ENCODE data around the gene CLRN2.

The CLRN2 gene

GRCh38 chr4:17489123-17489522 lies 25.8 kb upstream of the CLRN2 start:
- H3K4me1 ChIP-seq (ENCODE audit: control insufficient read depth, insufficient read depth, low read length, poor library complexity, severe bottlenecking): no peaks in the 10 kb centered on the region
- no peak overlapping the region for H3K4me3 ChIP-seq (ENCODE audit: insufficient read depth, low read depth, low read length, poor library complexity, severe bottlenecking)
- no peaks in the 10 kb centered on the region for H3K9me3 ChIP-seq (ENCODE audit: control insufficient read depth, low read length)
- H3K36me3 ChIP-seq (ENCODE audit: control insufficient read depth, insufficient read depth, low read length): peaks cover 44% of the 10 kb centered on the region
- DNase-seq: no peak
- H3K27me3 ChIP-seq (replicated peaks; ENCODE audit: control insufficient read depth, insufficient read depth, low read length, poor library complexity, severe bottlenecking): no peaks in the 10 kb centered on the region
- no peak overlapping the region for H3K27ac ChIP-seq (ENCODE audit: insufficient read depth, low read length, poor library complexity, severe bottlenecking)

GRCh38 chr4:17489721-17490120 lies 25.2 kb upstream of the CLRN2 start:
- Histone ChIP-seq H3K4me3 (ENCODE audit: insufficient read depth, low read depth, low read length, poor library complexity, severe bottlenecking) (no peak overlapping the region), H3K36me3 (ENCODE audit: control insufficient read depth, insufficient read depth, low read length) (peaks cover 48% of the 10 kb centered on the region)

GRCh38 chr4:17490575-17491059 lies 24.3 kb upstream of the CLRN2 start:
- Histone ChIP-seq H3K9me3 (ENCODE audit: control insufficient read depth, low read length) (no peaks in the 10 kb centered on the region), H3K27me3 (replicated peaks; ENCODE audit: control insufficient read depth, insufficient read depth, low read length, poor library complexity, severe bottlenecking) (no peaks in the 10 kb centered on the region), H3K4me1 (ENCODE audit: control insufficient read depth, insufficient read depth, low read length, poor library complexity, severe bottlenecking) (no peaks in the 10 kb centered on the region), H3K27ac (ENCODE audit: insufficient read depth, low read length, poor library complexity, severe bottlenecking) (no peak overlapping the region), H3K36me3 (ENCODE audit: control insufficient read depth, insufficient read depth, low read length) (peaks cover 55% of the 10 kb centered on the region), H3K4me3 (ENCODE audit: insufficient read depth, low read depth, low read length, poor library complexity, severe bottlenecking) (no peak overlapping the region)
- no peak for DNase-seq

More at GRCh38 chr4:17489721-17490120, 25.2 kb upstream of the CLRN2 start:
- Histone ChIP-seq H3K27ac (ENCODE audit: insufficient read depth, low read length, poor library complexity, severe bottlenecking) (no peak overlapping the region), H3K27me3 (replicated peaks; ENCODE audit: control insufficient read depth, insufficient read depth, low read length, poor library complexity, severe bottlenecking) (no peaks in the 10 kb centered on the region), H3K9me3 (ENCODE audit: control insufficient read depth, low read length) (no peaks in the 10 kb centered on the region), H3K4me1 (ENCODE audit: control insufficient read depth, insufficient read depth, low read length, poor library complexity, severe bottlenecking) (no peaks in the 10 kb centered on the region)
- DNase-seq: no peak

- Histone ChIP-seq H3K27me3 (replicated peaks; ENCODE audit: control insufficient read depth, insufficient read depth, low read length, poor library complexity, severe bottlenecking) (no peaks in the 10 kb centered on the region), H3K36me3 (ENCODE audit: control insufficient read depth, insufficient read depth, low read length) (peaks cover 52% of the 10 kb centered on the region), H3K4me3 (ENCODE audit: insufficient read depth, low read depth, low read length, poor library complexity, severe bottlenecking) (no peak overlapping the region), H3K4me1 (ENCODE audit: control insufficient read depth, insufficient read depth, low read length, poor library complexity, severe bottlenecking) (no peaks in the 10 kb centered on the region), H3K27ac (ENCODE audit: insufficient read depth, low read length, poor library complexity, severe bottlenecking) (no peak overlapping the region), H3K9me3 (ENCODE audit: control insufficient read depth, low read length) (no peaks in the 10 kb centered on the region)
- no peak for DNase-seq
Measured at GRCh38 chr4:17491196-17491595, 23.8 kb upstream of the CLRN2 start.

- H3K27me3 ChIP-seq (replicated peaks; ENCODE audit: control insufficient read depth, insufficient read depth, low read length, poor library complexity, severe bottlenecking): no peaks in the 10 kb centered on the region
- H3K4me1 ChIP-seq (ENCODE audit: control insufficient read depth, insufficient read depth, low read length, poor library complexity, severe bottlenecking): no peaks in the 10 kb centered on the region
- no peak for DNase-seq
- H3K4me3 ChIP-seq (ENCODE audit: insufficient read depth, low read depth, low read length, poor library complexity, severe bottlenecking): no peak overlapping the region
- H3K27ac ChIP-seq (ENCODE audit: insufficient read depth, low read length, poor library complexity, severe bottlenecking): no peak overlapping the region
- H3K36me3 ChIP-seq (ENCODE audit: control insufficient read depth, insufficient read depth, low read length): peaks cover 51% of the 10 kb centered on the region
- H3K9me3 ChIP-seq (ENCODE audit: control insufficient read depth, low read length): no peaks in the 10 kb centered on the region
Measured at GRCh38 chr4:17492058-17492741, 22.8 kb upstream of the CLRN2 start.

DNA sequence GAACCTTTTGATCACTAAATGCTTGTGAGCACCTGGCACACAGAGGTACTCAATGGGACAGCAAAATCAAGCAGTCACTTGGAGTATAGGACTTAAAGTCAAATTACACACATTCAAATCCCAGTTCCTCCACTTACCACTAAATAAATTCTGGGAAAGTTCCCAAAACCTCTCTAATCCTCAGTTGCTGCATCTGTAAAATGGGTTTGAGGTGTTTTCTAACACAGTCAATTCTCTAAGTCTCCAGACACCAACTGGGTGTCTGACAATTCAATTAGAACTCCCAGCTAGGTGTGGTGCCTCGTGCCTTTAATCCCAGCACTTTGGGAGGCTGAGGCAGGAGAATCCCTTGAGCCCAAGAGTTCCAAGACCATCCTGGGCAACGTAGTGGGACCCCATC lies 22.1 kb upstream of the CLRN2 start:
- Histone ChIP-seq H3K4me1 (ENCODE audit: control insufficient read depth, insufficient read depth, low read length, poor library complexity, severe bottlenecking) (no peaks in the 10 kb centered on the region), H3K27me3 (replicated peaks; ENCODE audit: control insufficient read depth, insufficient read depth, low read length, poor library complexity, severe bottlenecking) (no peaks in the 10 kb centered on the region), H3K27ac (ENCODE audit: insufficient read depth, low read length, poor library complexity, severe bottlenecking) (no peak overlapping the region), H3K36me3 (ENCODE audit: control insufficient read depth, insufficient read depth, low read length) (peaks cover 52% of the 10 kb centered on the region), H3K9me3 (ENCODE audit: control insufficient read depth, low read length) (no peaks in the 10 kb centered on the region), H3K4me3 (ENCODE audit: insufficient read depth, low read depth, low read length, poor library complexity, severe bottlenecking) (no peak overlapping the region)
- DNase-seq: no peak

- no peak for DNase-seq
Measured at GRCh38 chr4:17493619-17494018, 21.3 kb upstream of the CLRN2 start.

DNA sequence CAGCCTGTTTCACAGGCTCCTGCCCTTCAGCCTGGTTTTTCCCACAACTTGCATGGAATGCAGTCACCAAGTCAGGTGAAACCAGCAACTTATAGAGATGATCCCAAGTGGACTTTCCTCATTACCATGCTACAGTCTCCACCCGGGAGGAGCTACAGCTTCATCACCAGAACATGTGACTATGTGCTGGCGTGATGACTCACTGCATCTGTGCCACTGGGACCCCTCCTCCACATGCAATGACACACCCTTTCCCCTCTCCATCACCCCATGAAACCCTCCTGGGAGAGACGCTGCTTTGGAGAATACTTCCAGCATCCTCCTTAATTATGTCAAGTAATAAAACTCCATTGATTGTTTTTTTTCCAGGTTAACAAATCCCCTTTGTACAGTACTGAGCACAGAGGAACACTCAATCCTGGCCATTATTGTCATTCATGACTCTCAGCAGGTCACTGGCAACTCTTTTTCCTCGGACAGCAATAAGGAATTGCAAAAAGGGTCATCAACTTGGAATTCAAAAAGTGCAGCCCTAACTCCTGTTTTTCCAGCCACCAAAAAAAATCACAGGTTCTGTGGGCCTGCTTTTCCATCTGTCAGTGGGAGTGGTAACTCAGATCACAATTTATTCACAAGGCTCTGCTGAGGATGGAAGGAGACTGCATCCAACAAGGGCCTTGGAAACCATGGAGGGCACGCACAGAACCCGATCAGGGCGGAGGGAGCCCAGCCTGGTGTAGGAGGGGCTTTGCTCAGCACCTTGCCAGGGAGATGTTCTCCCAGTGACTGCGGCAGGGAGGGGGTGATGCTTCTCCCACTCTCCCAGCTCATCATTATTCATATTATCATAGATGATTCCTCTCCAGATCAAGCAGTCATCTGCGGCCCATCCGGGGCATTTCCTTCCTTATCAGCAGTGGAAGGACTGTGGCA lies 20.4 kb upstream of the CLRN2 start:
- no peak overlapping the region for H3K4me3 ChIP-seq (ENCODE audit: insufficient read depth, low read depth, low read length, poor library complexity, severe bottlenecking)
- H3K9me3 ChIP-seq (ENCODE audit: control insufficient read depth, low read length): no peaks in the 10 kb centered on the region
- no peaks in the 10 kb centered on the region for H3K27me3 ChIP-seq (replicated peaks; ENCODE audit: control insufficient read depth, insufficient read depth, low read length, poor library complexity, severe bottlenecking)
- DNase-seq: no peak
- peaks cover 51% of the 10 kb centered on the region for H3K36me3 ChIP-seq (ENCODE audit: control insufficient read depth, insufficient read depth, low read length)
- no peak overlapping the region for H3K27ac ChIP-seq (ENCODE audit: insufficient read depth, low read length, poor library complexity, severe bottlenecking)
- H3K4me1 ChIP-seq (ENCODE audit: control insufficient read depth, insufficient read depth, low read length, poor library complexity, severe bottlenecking): no peaks in the 10 kb centered on the region

More at GRCh38 chr4:17493619-17494018, 21.3 kb upstream of the CLRN2 start:
- Histone ChIP-seq H3K4me3 (ENCODE audit: insufficient read depth, low read depth, low read length, poor library complexity, severe bottlenecking) (no peak overlapping the region), H3K9me3 (ENCODE audit: control insufficient read depth, low read length) (no peaks in the 10 kb centered on the region), H3K27ac (ENCODE audit: insufficient read depth, low read length, poor library complexity, severe bottlenecking) (no peak overlapping the region), H3K4me1 (ENCODE audit: control insufficient read depth, insufficient read depth, low read length, poor library complexity, severe bottlenecking) (no peaks in the 10 kb centered on the region), H3K36me3 (ENCODE audit: control insufficient read depth, insufficient read depth, low read length) (peaks cover 53% of the 10 kb centered on the region), H3K27me3 (replicated peaks; ENCODE audit: control insufficient read depth, insufficient read depth, low read length, poor library complexity, severe bottlenecking) (no peaks in the 10 kb centered on the region)

DNA sequence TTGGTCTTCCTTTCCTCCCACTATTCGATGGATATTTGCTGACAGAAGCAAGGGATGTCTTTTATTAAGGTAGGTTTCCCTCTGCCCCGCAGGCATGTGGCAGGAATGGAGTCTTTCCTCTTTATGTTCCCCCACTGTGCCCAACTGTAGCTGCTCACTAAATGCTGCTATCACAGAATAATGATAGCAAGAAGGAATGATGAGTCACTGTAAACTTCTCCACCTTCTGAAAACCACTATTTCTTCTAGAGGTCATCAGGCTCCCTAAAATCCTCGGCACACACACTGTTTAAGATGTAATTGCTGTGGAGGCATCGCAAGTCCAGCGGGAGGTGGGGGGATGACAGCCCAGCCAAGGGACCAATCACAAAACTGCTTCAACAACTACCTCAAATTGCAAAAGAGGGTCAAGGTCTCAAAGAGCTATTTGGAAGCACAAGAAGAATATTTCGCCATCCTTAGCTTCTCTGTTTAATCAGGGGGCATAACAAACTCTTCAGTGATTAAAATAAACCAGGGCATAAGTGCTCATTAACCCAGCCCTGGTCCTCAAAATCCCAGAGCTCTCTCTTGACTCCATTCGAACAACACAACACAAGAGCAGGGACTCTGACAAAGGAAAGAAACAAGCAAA lies 17.0 kb upstream of the CLRN2 start:
- H3K4me1 ChIP-seq (ENCODE audit: control insufficient read depth, insufficient read depth, low read length, poor library complexity, severe bottlenecking): no peaks in the 10 kb centered on the region
- no peaks in the 10 kb centered on the region for H3K9me3 ChIP-seq (ENCODE audit: control insufficient read depth, low read length)
- H3K36me3 ChIP-seq (ENCODE audit: control insufficient read depth, insufficient read depth, low read length): peaks cover 67% of the 10 kb centered on the region
- DNase-seq: no peak
- no peak overlapping the region for H3K27ac ChIP-seq (ENCODE audit: insufficient read depth, low read length, poor library complexity, severe bottlenecking)
- no peak overlapping the region for H3K4me3 ChIP-seq (ENCODE audit: insufficient read depth, low read depth, low read length, poor library complexity, severe bottlenecking)
- no peaks in the 10 kb centered on the region for H3K27me3 ChIP-seq (replicated peaks; ENCODE audit: control insufficient read depth, insufficient read depth, low read length, poor library complexity, severe bottlenecking)

Data from effector memory CD4-positive, alpha-beta T cell (primary cell).